Smooth muscle cell of the umbilical artery (primary cell): ENCODE measurements around the gene ZNF528. TPM values are rescaled to one million over a fixed set of nuclear protein-coding genes. Genes with fewer than 3 reads are reported as not detected.

Experiments used
- total RNA-seq: library from RNA; depleted of rRNA; stranded (reverse); fragments of >200 nt; gene quantifications from 2 replicates; pipeline ENCODE4 v1.2.3, GENCODE V29; 2014

ZNF528 gene
- 25.8 and 32.8 TPM in 2 replicates for total RNA-seq

GRCh38 chr19:52397310-52398080 lies at the start of gene ZNF528:
ZNF528 (plus strand) TSS chr19:52397849; CDS start chr19:52402014, 4,165 bp downstream.

GRCh38 chr19:52369559-52370340 lies 27.9 kb upstream of the ZNF528 start, which contains the start of gene ZNF880:
ZNF880 (plus strand) TSS chr19:52369923; CDS start chr19:52369966, 43 bp downstream.

GRCh38 chr19:52428937-52429336 lies 31.3 kb downstream of the ZNF528 start, which contains the start of gene ZNF534:
ZNF534 (plus strand) TSS chr19:52429148; CDS start chr19:52431475, 2,327 bp downstream.

GRCh38 chr19:52453324-52454094 lies 55.9 kb downstream of the ZNF528 start, which contains the start of gene ZNF578:
ZNF578 (plus strand) TSS chr19:52453553; CDS start chr19:52501846, 48,293 bp downstream.

Other genes with a start within 250 kb of the ZNF528 start
- 4.7 and 5.6 TPM in 2 replicates for gene ZNF836, start 226.2 kb upstream of the ZNF528 start, total RNA-seq
- gene PPP2R1A, start 207.8 kb upstream of the ZNF528 start, total RNA-seq: 85.8 and 266 TPM in 2 replicates
- 11.6 and 20.6 TPM in 2 replicates for gene ZNF766, start 128.3 kb upstream of the ZNF528 start, total RNA-seq
- 2.7 and 4.1 TPM in 2 replicates for gene ZNF480, start 100.7 kb upstream of the ZNF528 start, total RNA-seq
- 3.3 and 4.5 TPM in 2 replicates for gene ZNF610, start 61.6 kb upstream of the ZNF528 start, total RNA-seq
- 22.9 and 32.4 TPM in 2 replicates for gene ZNF880, start 27.9 kb upstream of the ZNF528 start, total RNA-seq
- not detected in 2 replicates for gene ZNF534, start 31.3 kb downstream of the ZNF528 start, total RNA-seq
- gene ZNF578, start 55.7 kb downstream of the ZNF528 start, total RNA-seq: 5.9 and 9.5 TPM in 2 replicates
- gene ZNF808, start 129.8 kb downstream of the ZNF528 start, total RNA-seq: 26.4 and 36.0 TPM in 2 replicates
- 16.0 and 18.3 TPM in 2 replicates for gene ZNF701, start 172.4 kb downstream of the ZNF528 start, total RNA-seq
- 65.3 and 81.8 TPM in 2 replicates for gene ZNF83, start 240.5 kb downstream of the ZNF528 start, total RNA-seq